ENCODE data around the gene PPP2R3A.

The PPP2R3A gene

DNA sequence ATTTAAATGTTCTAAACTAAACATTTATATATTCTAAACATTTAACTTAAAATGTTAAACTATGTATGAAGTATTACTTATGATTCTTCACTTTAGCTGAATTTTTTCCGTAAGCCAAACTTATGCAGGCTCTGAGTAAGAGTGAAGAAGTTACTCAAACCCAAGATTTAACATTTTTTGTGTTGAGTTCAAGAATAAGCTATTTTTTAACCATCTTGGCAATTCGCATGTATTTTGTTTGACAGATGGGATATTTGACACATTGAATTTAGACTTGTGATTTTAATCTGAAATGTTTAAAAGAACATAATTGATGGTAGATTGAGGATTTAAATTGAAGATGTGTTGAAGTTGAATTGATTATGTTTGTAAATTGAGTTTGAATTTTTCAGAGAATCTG lies 14.6 kb upstream of the PPP2R3A start:
- Histone ChIP-seq H3K27me3 (ENCODE audit: control insufficient read depth in 3 of 3, insufficient read depth in 3 of 3, low read depth in 1 of 3, low read length in 3 of 3) (no peaks in the 10 kb centered on the region), H2BK12ac (ENCODE audit: low read length) (no peak overlapping the region), H2AK5ac (ENCODE audit: low read depth, low read length) (no peak overlapping the region), H3K9ac (ENCODE audit: low read depth, low read length, poor library complexity) (no peak overlapping the region), H3K18ac (ENCODE audit: low read length) (no peak overlapping the region), H3K4ac (ENCODE audit: low read length) (no peak overlapping the region), H2BK15ac (ENCODE audit: low read length) (no peak overlapping the region), H3K4me2 (ENCODE audit: insufficient read depth, low read length, poor library complexity, severe bottlenecking) (no peak overlapping the region), H3K9me3 (replicated peaks in 1 of 2; ENCODE audit: control insufficient read depth in 2 of 2, insufficient read depth in 1 of 2, low read depth in 1 of 2, low read length in 2 of 2) (peaks cover 0 to 4% of the 10 kb centered on the region in 2 donors), H2BK5ac (ENCODE audit: low read length) (no peak overlapping the region), H3K36me3 (replicated peaks in 1 of 2; ENCODE audit: control insufficient read depth in 2 of 2, insufficient read depth in 2 of 2, low read length in 2 of 2) (no peaks in the 10 kb centered on the region), H3K4me1 (ENCODE audit: control insufficient read depth in 2 of 2, insufficient read depth in 1 of 2, low read depth in 1 of 2, low read length in 2 of 2) (no peaks in the 10 kb centered on the region), H4K8ac (ENCODE audit: low read depth, low read length) (no peak overlapping the region), H3K27ac (replicated peaks; ENCODE audit: low read length) (no peak overlapping the region), H3K23ac (ENCODE audit: low read depth, low read length, poor library complexity) (no peak overlapping the region), H2BK120ac (ENCODE audit: low read depth, low read length) (no peak overlapping the region), H3K79me1 (ENCODE audit: low read depth, low read length) (no peaks in the 10 kb centered on the region), H3K4me3 (ENCODE audit: low read length in 2 of 2) (no peak overlapping the region), H2AFZ (ENCODE audit: low read length) (no peak overlapping the region), H3K14ac (ENCODE audit: low read length) (no peak overlapping the region), H4K91ac (ENCODE audit: low read depth, low read length, poor library complexity) (no peak overlapping the region)
- WGBS, 2 donors (ENCODE audit: extremely low coverage in 2 of 2, insufficient read length in 2 of 2, insufficient replicate concordance in 1 of 2): no CpG with 5 or more reads among the region's 2 CpGs
- DNase-seq (ENCODE audit: low spot score): no peak

GRCh38 chr3:135964160-135964955 lies 1.2 kb upstream of the PPP2R3A start:
- Histone ChIP-seq H2BK120ac (ENCODE audit: low read depth, low read length) (no peak overlapping the region), H3K4me3 (ENCODE audit: low read length in 2 of 2) (no peak overlapping the region), H3K14ac (ENCODE audit: low read length) (no peak overlapping the region), H2BK5ac (ENCODE audit: low read length) (no peak overlapping the region), H3K23ac (ENCODE audit: low read depth, low read length, poor library complexity) (no peak overlapping the region), H3K4me2 (ENCODE audit: insufficient read depth, low read length, poor library complexity, severe bottlenecking) (no peak overlapping the region), H2AK5ac (ENCODE audit: low read depth, low read length) (no peak overlapping the region), H3K27me3 (ENCODE audit: control insufficient read depth in 3 of 3, insufficient read depth in 3 of 3, low read depth in 1 of 3, low read length in 3 of 3) (no peaks in the 10 kb centered on the region), H3K4me1 (ENCODE audit: control insufficient read depth in 2 of 2, insufficient read depth in 1 of 2, low read depth in 1 of 2, low read length in 2 of 2) (peaks cover 2 to 12% of the 10 kb centered on the region in 2 donors), H3K27ac (replicated peaks; ENCODE audit: low read length) (no peak overlapping the region), H3K9ac (ENCODE audit: low read depth, low read length, poor library complexity) (no peak overlapping the region), H4K8ac (ENCODE audit: low read depth, low read length) (no peak overlapping the region), H2BK12ac (ENCODE audit: low read length) (no peak overlapping the region), H3K36me3 (replicated peaks in 1 of 2; ENCODE audit: control insufficient read depth in 2 of 2, insufficient read depth in 2 of 2, low read length in 2 of 2) (no peaks in the 10 kb centered on the region), H2BK15ac (ENCODE audit: low read length) (no peak overlapping the region), H3K18ac (ENCODE audit: low read length) (no peak overlapping the region), H3K4ac (ENCODE audit: low read length) (no peak overlapping the region), H3K79me1 (ENCODE audit: low read depth, low read length) (peaks cover 2% of the 10 kb centered on the region), H2AFZ (ENCODE audit: low read length) (peak overlapping the region; percentile 98), H3K9me3 (replicated peaks in 1 of 2; ENCODE audit: control insufficient read depth in 2 of 2, insufficient read depth in 1 of 2, low read depth in 1 of 2, low read length in 2 of 2) (peaks cover 0 to under 1% of the 10 kb centered on the region in 2 donors), H4K91ac (ENCODE audit: low read depth, low read length, poor library complexity) (no peak overlapping the region)
- DNase-seq (ENCODE audit: low spot score): no peak
- no CpG with 5 or more reads among the region's 1 CpG for WGBS, 2 donors (ENCODE audit: extremely low coverage in 2 of 2, insufficient read length in 2 of 2, insufficient replicate concordance in 1 of 2)

GRCh38 chr3:135965129-135965505 lies 411 bp upstream of the PPP2R3A start:
- peak overlapping the region; percentile 44 for H3K18ac ChIP-seq (ENCODE audit: low read length)
- no peak overlapping the region for H3K9ac ChIP-seq (ENCODE audit: low read depth, low read length, poor library complexity)
- no peak overlapping the region for H3K27ac ChIP-seq (replicated peaks; ENCODE audit: low read length)
- no peak overlapping the region for H2BK15ac ChIP-seq (ENCODE audit: low read length)
- no peak overlapping the region for H2AK5ac ChIP-seq (ENCODE audit: low read depth, low read length)
- H3K4me1 ChIP-seq (ENCODE audit: control insufficient read depth in 2 of 2, insufficient read depth in 1 of 2, low read depth in 1 of 2, low read length in 2 of 2): peaks cover 2 to 12% of the 10 kb centered on the region in 2 donors
- peak overlapping the region; percentile 98 for H2AFZ ChIP-seq (ENCODE audit: low read length)
- H3K9me3 ChIP-seq (replicated peaks in 1 of 2; ENCODE audit: control insufficient read depth in 2 of 2, insufficient read depth in 1 of 2, low read depth in 1 of 2, low read length in 2 of 2): no peaks in the 10 kb centered on the region
- H2BK12ac ChIP-seq (ENCODE audit: low read length): no peak overlapping the region
- H4K91ac ChIP-seq (ENCODE audit: low read depth, low read length, poor library complexity): no peak overlapping the region
- peak overlapping the region; percentile 32 for H3K4me2 ChIP-seq (ENCODE audit: insufficient read depth, low read length, poor library complexity, severe bottlenecking)
- no peak overlapping the region for H3K14ac ChIP-seq (ENCODE audit: low read length)
- no peak overlapping the region for H2BK5ac ChIP-seq (ENCODE audit: low read length)
- H4K8ac ChIP-seq (ENCODE audit: low read depth, low read length): no peak overlapping the region
- H3K27me3 ChIP-seq (ENCODE audit: control insufficient read depth in 3 of 3, insufficient read depth in 3 of 3, low read depth in 1 of 3, low read length in 3 of 3): no peaks in the 10 kb centered on the region
- H3K4me3 ChIP-seq (ENCODE audit: low read length in 2 of 2): peak overlapping the region; percentile 65 to 81
- no CpG with 5 or more reads among the region's 16 CpGs for WGBS, 2 donors (ENCODE audit: extremely low coverage in 2 of 2, insufficient read length in 2 of 2, insufficient replicate concordance in 1 of 2)
- H3K4ac ChIP-seq (ENCODE audit: low read length): no peak overlapping the region
- no peak overlapping the region for H2BK120ac ChIP-seq (ENCODE audit: low read depth, low read length)
- H3K36me3 ChIP-seq (replicated peaks in 1 of 2; ENCODE audit: control insufficient read depth in 2 of 2, insufficient read depth in 2 of 2, low read length in 2 of 2): no peaks in the 10 kb centered on the region
- H3K79me1 ChIP-seq (ENCODE audit: low read depth, low read length): peaks cover 2% of the 10 kb centered on the region
- no peak overlapping the region for H3K23ac ChIP-seq (ENCODE audit: low read depth, low read length, poor library complexity)
- no peak for DNase-seq (ENCODE audit: low spot score)

- Histone ChIP-seq H2BK5ac (ENCODE audit: low read length) (no peak overlapping the region), H3K14ac (ENCODE audit: low read length) (no peak overlapping the region), H3K9me3 (replicated peaks in 1 of 2; ENCODE audit: control insufficient read depth in 2 of 2, insufficient read depth in 1 of 2, low read depth in 1 of 2, low read length in 2 of 2) (no peaks in the 10 kb centered on the region), H2BK120ac (ENCODE audit: low read depth, low read length) (no peak overlapping the region), H3K4me1 (ENCODE audit: control insufficient read depth in 2 of 2, insufficient read depth in 1 of 2, low read depth in 1 of 2, low read length in 2 of 2) (peaks cover 2 to 12% of the 10 kb centered on the region in 2 donors), H4K91ac (ENCODE audit: low read depth, low read length, poor library complexity) (no peak overlapping the region), H2BK12ac (ENCODE audit: low read length) (no peak overlapping the region), H3K36me3 (replicated peaks in 1 of 2; ENCODE audit: control insufficient read depth in 2 of 2, insufficient read depth in 2 of 2, low read length in 2 of 2) (no peaks in the 10 kb centered on the region), H3K79me1 (ENCODE audit: low read depth, low read length) (peaks cover 2% of the 10 kb centered on the region), H2AFZ (ENCODE audit: low read length) (peak overlapping the region; percentile 98), H3K4me3 (ENCODE audit: low read length in 2 of 2) (peak overlapping the region; percentile 81 to 92), H2BK15ac (ENCODE audit: low read length) (no peak overlapping the region), H2AK5ac (ENCODE audit: low read depth, low read length) (no peak overlapping the region), H3K4me2 (ENCODE audit: insufficient read depth, low read length, poor library complexity, severe bottlenecking) (peak overlapping the region; percentile 67), H3K4ac (ENCODE audit: low read length) (no peak overlapping the region), H3K9ac (ENCODE audit: low read depth, low read length, poor library complexity) (peak overlapping the region; percentile 94), H3K18ac (ENCODE audit: low read length) (peak overlapping the region; percentile 97), H3K27ac (replicated peaks; ENCODE audit: low read length) (peak overlapping the region; percentile 93), H3K23ac (ENCODE audit: low read depth, low read length, poor library complexity) (peak overlapping the region; percentile 69), H4K8ac (ENCODE audit: low read depth, low read length) (no peak overlapping the region), H3K27me3 (ENCODE audit: control insufficient read depth in 3 of 3, insufficient read depth in 3 of 3, low read depth in 1 of 3, low read length in 3 of 3) (no peaks in the 10 kb centered on the region)
- peak; percentile 50 for DNase-seq (ENCODE audit: low spot score)
- WGBS, 2 donors (ENCODE audit: extremely low coverage in 2 of 2, insufficient read length in 2 of 2, insufficient replicate concordance in 1 of 2): no CpG with 5 or more reads among the region's 38 CpGs
Measured at GRCh38 chr3:135966271-135966961, 888 bp downstream of the PPP2R3A start.

Measured in neuronal stem cell (in vitro differentiated cells).